SK-N-SH (cell line): ENCODE results near the gene GDNF. TPM values are rescaled to one million over a fixed set of nuclear protein-coding genes. Genes with fewer than 3 reads are reported as not detected.

ENCODE experiments used
- CTCF ChIA-PET: fragments of 300-600, 350-600 bp; formaldehyde crosslinking; extraction: SDS; loops from one replicate; lab custom pipeline; 2021; lab: Yijun Ruan, JAX
- POLR2A ChIA-PET: fragments of 350-600 bp; sonication (Branson Sonifier 250); formaldehyde crosslinking; extraction: SDS; loops from one replicate; lab custom pipeline; 2020; ENCODE audit warnings: antibody characterized with exemption, inconsistent platforms; lab: Yijun Ruan, JAX
- DNase-seq: peaks from one replicate; pipeline ENCODE4 v3.0.0; 2012
- H2AFZ ChIP-seq: fragments of 200-600 bp; sonication (generic); 2 replicates; pipeline ENCODE4 v1.8.1; 2016; ENCODE audit warnings: antibody characterized with exemption, mild to moderate bottlenecking, low read depth
- H3F3A ChIP-seq: fragments of 200-600 bp; sonication (generic); replicated peaks from 2 replicates; pipeline ENCODE3; 2016; ENCODE audit warnings: antibody characterized with exemption, mild to moderate bottlenecking; ENCODE audit not compliant: insufficient read depth
- H3K27ac ChIP-seq, 2 experiments: fragments of 200-500 bp in 1 of 2; fragments of 200-600 bp in 1 of 2; sonication (Bioruptor generic) in 1 of 2; sonication (generic), shearing (Covaris generic) in 1 of 2; 2 replicates each; pipeline versions ENCODE4 v1.5.1 to v1.6.1; 2014 to 2016; ENCODE audit warnings: low read depth in 2 of 2, inconsistent platforms in 1 of 2, low read length in 1 of 2, mild to moderate bottlenecking in 1 of 2, mixed read lengths in 1 of 2
- H3K27me3 ChIP-seq: fragments of 200-600 bp; sonication (generic), shearing (Covaris generic); 2 replicates; pipeline ENCODE4 v1.6.1; 2016; ENCODE audit warnings: mixed run types; ENCODE audit not compliant: insufficient read depth
- H3K36me3 ChIP-seq, 2 experiments: fragments of 200-500 bp in 1 of 2; fragments of 200-600 bp in 1 of 2; sonication (Bioruptor generic) in 1 of 2; sonication (generic) in 1 of 2; replicated peaks in 1 of 2; 2 replicates each; pipeline versions ENCODE3 to v1.5.1; 2014 to 2016; ENCODE audit warnings: low read length in 1 of 2, mild to moderate bottlenecking in 1 of 2; ENCODE audit not compliant: insufficient read depth in 2 of 2, control insufficient read depth in 1 of 2
- H3K4me1 ChIP-seq, 2 experiments: fragments of 200-500 bp in 1 of 2; fragments of 200-600 bp in 1 of 2; sonication (Bioruptor generic) in 1 of 2; sonication (generic), shearing (Covaris generic) in 1 of 2; 2 replicates each; pipeline versions ENCODE4 v1.5.1 to v1.6.1; 2014 to 2016; ENCODE audit warnings: low read depth in 1 of 2, low read length in 1 of 2, mixed run types in 1 of 2; ENCODE audit not compliant: insufficient read depth in 2 of 2, control insufficient read depth in 1 of 2
- H3K4me2 ChIP-seq: fragments of 200-600 bp; sonication (generic), shearing (Covaris generic); 2 replicates; pipeline ENCODE4 v1.6.1; 2017; ENCODE audit warnings: mixed run types
- H3K4me3 ChIP-seq, 2 experiments: fragments of 200-500 bp in 1 of 2; fragments of 200-600 bp in 1 of 2; sonication (Bioruptor generic) in 1 of 2; sonication (generic), shearing (Covaris generic) in 1 of 2; 2 replicates each; pipeline versions ENCODE4 v1.5.1 to v1.8.1; 2014 to 2016; ENCODE audit warnings: low read depth in 2 of 2, inconsistent platforms in 1 of 2, low read length in 1 of 2, mild to moderate bottlenecking in 1 of 2, mixed read lengths in 1 of 2, moderate library complexity in 1 of 2
- H3K79me2 ChIP-seq: fragments of 200-600 bp; sonication (generic); 2 replicates; pipeline ENCODE4 v1.8.1; 2017; ENCODE audit warnings: mild to moderate bottlenecking; ENCODE audit not compliant: insufficient read depth
- H3K9ac ChIP-seq: fragments of 200-600 bp; sonication (generic); 2 replicates; pipeline ENCODE4 v1.6.1; 2017; ENCODE audit warnings: mixed run types
- H3K9me2 ChIP-seq: fragments of 200-600 bp; sonication (generic); 2 replicates; pipeline ENCODE4 v1.6.1; 2017; ENCODE audit warnings: mixed run types
- H3K9me3 ChIP-seq: fragments of 200-600 bp; sonication (generic); 2 replicates; pipeline ENCODE4 v1.6.1; 2017; ENCODE audit warnings: mixed run types, mild to moderate bottlenecking, moderate library complexity
- H4K20me1 ChIP-seq: fragments of 200-600 bp; sonication (generic); 2 replicates; pipeline ENCODE4 v1.6.1; 2017; ENCODE audit warnings: mild to moderate bottlenecking, mixed run types; ENCODE audit not compliant: insufficient read depth
- CHD2 ChIP-seq: fragments of 150-350 bp; IDR thresholded peaks from 2 replicates; pipeline ENCODE4 v1.6.1; 2018; ENCODE audit warnings: low read length; ENCODE audit not compliant: partially characterized antibody
- EP300 ChIP-seq, 2 experiments: IDR thresholded peaks; 2 replicates each; pipeline versions ENCODE4 v1.4.0 to v1.6.1; 2012; ENCODE audit warnings: borderline replicate concordance in 1 of 2, low read depth in 1 of 2, low read length in 1 of 2
- FOXJ3 ChIP-seq: sonication (generic); formaldehyde crosslinking; IDR thresholded peaks from 2 replicates; pipeline ENCODE4 v1.5.1; 2020; ENCODE audit warnings: mild to moderate bottlenecking, missing genetic modification reagents
- FOXM1 ChIP-seq: IDR thresholded peaks from 2 replicates; pipeline ENCODE4 v1.4.0; 2012; ENCODE audit warnings: low read depth, mild to moderate bottlenecking
- JUND ChIP-seq: IDR thresholded peaks from 2 replicates; pipeline ENCODE4 v1.4.0; 2012
- MXI1 ChIP-seq: IDR thresholded peaks from 2 replicates; pipeline ENCODE4 v1.6.1; 2012; ENCODE audit warnings: mild to moderate bottlenecking, low read depth, low read length, improper control_type of control experiment
- TEAD4 ChIP-seq: IDR thresholded peaks from 2 replicates; pipeline ENCODE4 v1.4.0; 2012; ENCODE audit warnings: mild to moderate bottlenecking, borderline replicate concordance; ENCODE audit not compliant: insufficient read depth
- ZBTB33 ChIP-seq: IDR thresholded peaks from 2 replicates; pipeline ENCODE4 v1.4.0; 2012; ENCODE audit warnings: low read depth, borderline replicate concordance
- WGBS: methylation state at CpG from one replicate; pipeline ENCODE4 v1.1.6; 2017; ENCODE audit warnings: low lambda C conversion rate; 5-methylcytosine and 5-hydroxymethylcytosine counted together
- polyA plus RNA-seq, 3 experiments: library from polyadenylated mRNA; depleted of rRNA; stranded (reverse); fragments of >200 nt; gene quantifications; 2 replicates each; pipeline ENCODE4 v1.2.3, GENCODE V29; 2012

GDNF gene
- polyA plus RNA-seq, 1 of the 3 experiments (the other 2 are of a cell fraction): 9.0 TPM

- Histone ChIP-seq H3K4me1 (peaks cover 0 to 20% of the 10 kb centered on the region in 2 experiments; a peak in 1 of 4 replicates), H3K79me2 (peaks cover 100% of the 10 kb centered on the region), H3K27me3 (no peaks in the 10 kb centered on the region), H3K4me2 (no peak overlapping the region), H3K4me3 (no peak overlapping the region), H3K9ac (no peak overlapping the region), H2AFZ (no peak overlapping the region), H4K20me1 (no peaks in the 10 kb centered on the region), H3K27ac (peak overlapping the region in 1 of 2 experiments; percentile 64; a peak in 2 of 4 replicates), H3K9me3 (no peaks in the 10 kb centered on the region), H3K9me2 (no peaks in the 10 kb centered on the region), H3F3A (peaks cover 15% of the 10 kb centered on the region), H3K36me3 (peaks cover 0 to 44% of the 10 kb centered on the region in 2 experiments)
- WGBS: 53% methylated on average over 2 of the region's 2 CpGs
- POLR2A ChIA-PET: no interaction called here
- CTCF ChIA-PET: interaction anchor here (1.1 kb wide), 1 partner anchor 10 kb away, joined by 3 read pairs; no protein-coding TSS in a partner anchor
- no peak for DNase-seq
- TF ChIP-seq FOXM1 (no peak), JUND (no peak), MXI1 (no peak), TEAD4 (no peak), CHD2 (no peak), ZBTB33 (no peak)
These were observed 14.4 kb downstream of the GDNF start for GRCh38 chr5:37825334-37825915.

- TF ChIP-seq FOXJ3 (CRISPR knock-in tag): no peak
- 0 out of 4 replicates have a peak, but pooled peaks of 1 of the 2 experiments have one; percentile 9 for TF ChIP-seq EP300 (IDR thresholded peaks at IDR 0.05; ENCODE audit: borderline replicate concordance in 1 of 2, low read depth in 1 of 2, low read length in 1 of 2)
- H3F3A ChIP-seq: peaks cover 22% of the 10 kb centered on the region
- H3K79me2 ChIP-seq: peaks cover 98% of the 10 kb centered on the region
- H3K27me3 ChIP-seq: no peaks in the 10 kb centered on the region
- H3K9me3 ChIP-seq: no peaks in the 10 kb centered on the region
- H3K27ac ChIP-seq: peak overlapping the region in 1 of 2 experiments; percentile 64; a peak in 2 of 4 replicates
- H3K36me3 ChIP-seq: peaks cover 0 to 53% of the 10 kb centered on the region in 2 experiments
- no peaks in the 10 kb centered on the region for H4K20me1 ChIP-seq
- H3K9ac ChIP-seq: peak overlapping the region; percentile 21; the same call in 1 of the 2 replicates
- ChIA-PET POLR2A (interaction anchor here (0.6 kb wide), 1 partner anchor 134 kb away, joined by 3 read pairs; no protein-coding TSS in a partner anchor), CTCF (interaction anchor here (0.6 to 1.2 kb wide), 3 partner anchors 10 to 117 kb away, joined by 3 read pairs; no protein-coding TSS in a partner anchor)
- no peak for DNase-seq
- peaks cover 0 to 20% of the 10 kb centered on the region in 2 experiments; a peak in 1 of 4 replicates for H3K4me1 ChIP-seq
- no peak overlapping the region for H3K4me3 ChIP-seq
- no peaks in the 10 kb centered on the region for H3K9me2 ChIP-seq
- WGBS: 69% methylated on average over 11 of the region's 11 CpGs
- H2AFZ ChIP-seq: no peak overlapping the region
- no peak overlapping the region for H3K4me2 ChIP-seq
These were observed 16.2 kb downstream of the GDNF start for GRCh38 chr5:37823433-37824152.
